SK-N-SH treated with all-trans-retinoic acid at 6 μM for 48 hours (cell line): ENCODE data around the gene C1QTNF12.
A peak's percentile ranks its signal among the peaks of the same experiment; 100 is the strongest.

Source experiments
- ATAC-seq: fragments of 200-7000 bp; cut with Tn5 transposase; 3 replicates; pipeline ENCODE4 v1.9.1; 2020; ENCODE audit warnings: mild to moderate bottlenecking, moderate library complexity
- ARNTL ChIP-seq: fragments of 450-650 bp; formaldehyde crosslinking; IDR thresholded peaks from 2 replicates; pipeline ENCODE4 v1.5.0; 2020; ENCODE audit warnings: low read depth, mild to moderate bottlenecking, moderate library complexity, borderline replicate concordance
- BACH2 ChIP-seq: fragments of 250-450 bp; sonication (Bioruptor Pico); IDR thresholded peaks from 2 replicates; pipeline ENCODE4 v1.9.0; 2021; ENCODE audit warnings: mild to moderate bottlenecking, borderline replicate concordance
- CSDC2 ChIP-seq: fragments of 250-450 bp; sonication (Bioruptor Pico); IDR thresholded peaks from 2 replicates; pipeline ENCODE4 v1.5.0; 2020; ENCODE audit warnings: mild to moderate bottlenecking, moderate library complexity
- ESRRG ChIP-seq: fragments of 250-450 bp; sonication (Bioruptor Pico); IDR thresholded peaks from 2 replicates; pipeline ENCODE4 v1.6.1; 2021; ENCODE audit warnings: mild to moderate bottlenecking
- ISL1 ChIP-seq: fragments of 250-450 bp; sonication (Bioruptor Pico); IDR thresholded peaks from 2 replicates; pipeline ENCODE4 v2.1.2; 2022; ENCODE audit warnings: mild to moderate bottlenecking, moderate library complexity
- OSR1 ChIP-seq: fragments of 250-450 bp; sonication (Bioruptor Pico); IDR thresholded peaks from 2 replicates; pipeline ENCODE4 v1.8.0; 2022; ENCODE audit warnings: moderate library complexity, mild to moderate bottlenecking, inconsistent platforms
- PPARA ChIP-seq: fragments of 250-450 bp; sonication (Bioruptor Pico); IDR thresholded peaks from 2 replicates; pipeline ENCODE4 v1.5.0; 2020; ENCODE audit warnings: mild to moderate bottlenecking, borderline replicate concordance
- SNAI2 ChIP-seq: fragments of 250-450 bp; sonication (Bioruptor Pico); IDR thresholded peaks from 2 replicates; pipeline ENCODE4 v1.5.0; 2020; ENCODE audit warnings: mild to moderate bottlenecking, moderate library complexity
- TCF4 ChIP-seq: fragments of 250-450 bp; sonication (Bioruptor Pico); IDR thresholded peaks from 2 replicates; pipeline ENCODE4 v1.8.0; 2021; ENCODE audit warnings: mild to moderate bottlenecking, moderate library complexity, borderline replicate concordance
- TOX ChIP-seq: fragments of 250-450 bp; sonication (Bioruptor Pico); IDR thresholded peaks from 2 replicates; pipeline ENCODE4 v1.8.0; 2021; ENCODE audit warnings: mild to moderate bottlenecking, moderate library complexity, borderline replicate concordance
- ZC3H10 ChIP-seq: fragments of 250-450 bp; sonication (Bioruptor Pico); IDR thresholded peaks from 2 replicates; pipeline ENCODE4 v1.5.1; 2021; ENCODE audit warnings: mild to moderate bottlenecking, moderate library complexity
- ZFP3 ChIP-seq: fragments of 250-450 bp; sonication (Bioruptor Pico); IDR thresholded peaks from 2 replicates; pipeline ENCODE4 v1.5.0; 2020; ENCODE audit warnings: mild to moderate bottlenecking, moderate library complexity
- ZFP30 ChIP-seq: fragments of 450-650 bp; formaldehyde crosslinking; IDR thresholded peaks from 2 replicates; pipeline ENCODE4 v1.5.0; 2022; ENCODE audit warnings: mild to moderate bottlenecking, moderate library complexity
- ZNF565 ChIP-seq: fragments of 450-650 bp; formaldehyde crosslinking; conservative IDR thresholded peaks from 2 replicates; pipeline ENCODE4 v1.5.0; 2020; ENCODE audit warnings: low read depth, mild to moderate bottlenecking, moderate library complexity
- ZNF70 ChIP-seq: fragments of 450-650 bp; formaldehyde crosslinking; IDR thresholded peaks from 2 replicates; pipeline ENCODE4 v1.5.0; 2020; ENCODE audit warnings: mild to moderate bottlenecking, moderate library complexity
- ZNF8 ChIP-seq: fragments of 450-650 bp; formaldehyde crosslinking; IDR thresholded peaks from 2 replicates; pipeline ENCODE4 v1.5.0; 2020; ENCODE audit warnings: mild to moderate bottlenecking, moderate library complexity
- TF ChIP-seq, protein P1 (sequence below): fragments of 250-450 bp; sonication (Bioruptor Pico); IDR thresholded peaks from 2 replicates; pipeline ENCODE4 v1.5.1; 2020; ENCODE audit warnings: low read depth, mild to moderate bottlenecking, moderate library complexity
- TF ChIP-seq, protein P2 (sequence below): fragments of 250-450 bp; sonication (Bioruptor Pico); IDR thresholded peaks from 2 replicates; pipeline ENCODE4 v1.5.1; 2021; ENCODE audit warnings: mild to moderate bottlenecking, moderate library complexity
- TF ChIP-seq, protein P3 (sequence below): fragments of 250-450 bp; sonication (Bioruptor Pico); IDR thresholded peaks from 2 replicates; pipeline ENCODE4 v1.8.0; 2020; ENCODE audit warnings: mild to moderate bottlenecking, moderate library complexity, borderline replicate concordance
- TF ChIP-seq, protein P4 (sequence below): fragments of 250-450 bp; sonication (Bioruptor Pico); IDR thresholded peaks from 2 replicates; pipeline ENCODE4 v1.8.0; 2021; ENCODE audit warnings: low read depth, mild to moderate bottlenecking, moderate library complexity, borderline replicate concordance

The C1QTNF12 gene

DNA sequence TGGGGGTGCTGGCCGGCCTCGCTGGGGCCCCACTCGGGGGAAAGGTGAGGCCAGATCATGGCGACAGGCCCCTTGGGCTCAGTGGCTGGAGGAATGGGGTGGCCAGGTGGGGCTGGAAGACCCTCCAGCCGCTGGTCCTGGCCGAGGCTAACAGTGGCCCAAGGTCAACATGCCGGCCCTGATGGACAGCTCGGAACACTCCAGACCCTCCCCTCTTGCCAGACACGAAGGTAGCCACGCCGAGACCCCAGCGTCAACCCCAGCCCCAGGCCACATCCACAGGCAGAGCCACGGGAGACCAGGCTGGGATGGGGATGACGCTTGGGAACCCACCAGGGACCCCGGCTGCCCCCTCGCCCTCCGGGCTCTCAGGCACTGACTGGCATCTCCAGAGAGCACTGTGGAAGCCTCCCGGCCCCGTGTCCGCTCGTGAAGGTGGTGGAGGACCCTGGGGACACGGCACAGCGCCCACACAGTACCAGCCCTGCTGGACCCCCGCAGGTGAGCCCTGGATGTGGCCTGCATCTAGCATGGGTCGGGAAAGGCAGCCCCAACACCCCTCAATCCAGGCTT, 905 bp upstream of the C1QTNF12 start:
- peak; percentile 8; the same call in 2 of the 3 replicates for ATAC-seq
- TF ChIP-seq PPARA: no peak
- no peak for TF ChIP-seq ARNTL (CRISPR knock-in tag)
- TF ChIP-seq ZFP30: no peak
- TF ChIP-seq, protein P1, sequence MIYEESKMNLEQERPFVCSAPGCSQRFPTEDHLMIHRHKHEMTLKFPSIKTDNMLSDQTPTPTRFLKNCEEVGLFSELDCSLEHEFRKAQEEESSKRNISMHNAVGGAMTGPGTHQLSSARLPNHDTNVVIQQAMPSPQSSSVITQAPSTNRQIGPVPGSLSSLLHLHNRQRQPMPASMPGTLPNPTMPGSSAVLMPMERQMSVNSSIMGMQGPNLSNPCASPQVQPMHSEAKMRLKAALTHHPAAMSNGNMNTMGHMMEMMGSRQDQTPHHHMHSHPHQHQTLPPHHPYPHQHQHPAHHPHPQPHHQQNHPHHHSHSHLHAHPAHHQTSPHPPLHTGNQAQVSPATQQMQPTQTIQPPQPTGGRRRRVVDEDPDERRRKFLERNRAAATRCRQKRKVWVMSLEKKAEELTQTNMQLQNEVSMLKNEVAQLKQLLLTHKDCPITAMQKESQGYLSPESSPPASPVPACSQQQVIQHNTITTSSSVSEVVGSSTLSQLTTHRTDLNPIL (CRISPR knock-in tag): no peak
- no peak for TF ChIP-seq ZC3H10
- no peak for TF ChIP-seq BACH2
- TF ChIP-seq ZNF8: no peak
- TF ChIP-seq OSR1 (CRISPR knock-in tag): no peak
- no peak for TF ChIP-seq ESRRG (CRISPR knock-in tag)
- TF ChIP-seq, protein P2, sequence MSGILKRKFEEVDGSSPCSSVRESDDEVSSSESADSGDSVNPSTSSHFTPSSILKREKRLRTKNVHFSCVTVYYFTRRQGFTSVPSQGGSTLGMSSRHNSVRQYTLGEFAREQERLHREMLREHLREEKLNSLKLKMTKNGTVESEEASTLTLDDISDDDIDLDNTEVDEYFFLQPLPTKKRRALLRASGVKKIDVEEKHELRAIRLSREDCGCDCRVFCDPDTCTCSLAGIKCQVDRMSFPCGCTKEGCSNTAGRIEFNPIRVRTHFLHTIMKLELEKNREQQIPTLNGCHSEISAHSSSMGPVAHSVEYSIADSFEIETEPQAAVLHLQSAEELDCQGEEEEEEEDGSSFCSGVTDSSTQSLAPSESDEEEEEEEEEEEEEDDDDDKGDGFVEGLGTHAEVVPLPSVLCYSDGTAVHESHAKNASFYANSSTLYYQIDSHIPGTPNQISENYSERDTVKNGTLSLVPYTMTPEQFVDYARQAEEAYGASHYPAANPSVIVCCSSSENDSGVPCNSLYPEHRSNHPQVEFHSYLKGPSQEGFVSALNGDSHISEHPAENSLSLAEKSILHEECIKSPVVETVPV (CRISPR knock-in tag): no peak
- TF ChIP-seq, protein P3, sequence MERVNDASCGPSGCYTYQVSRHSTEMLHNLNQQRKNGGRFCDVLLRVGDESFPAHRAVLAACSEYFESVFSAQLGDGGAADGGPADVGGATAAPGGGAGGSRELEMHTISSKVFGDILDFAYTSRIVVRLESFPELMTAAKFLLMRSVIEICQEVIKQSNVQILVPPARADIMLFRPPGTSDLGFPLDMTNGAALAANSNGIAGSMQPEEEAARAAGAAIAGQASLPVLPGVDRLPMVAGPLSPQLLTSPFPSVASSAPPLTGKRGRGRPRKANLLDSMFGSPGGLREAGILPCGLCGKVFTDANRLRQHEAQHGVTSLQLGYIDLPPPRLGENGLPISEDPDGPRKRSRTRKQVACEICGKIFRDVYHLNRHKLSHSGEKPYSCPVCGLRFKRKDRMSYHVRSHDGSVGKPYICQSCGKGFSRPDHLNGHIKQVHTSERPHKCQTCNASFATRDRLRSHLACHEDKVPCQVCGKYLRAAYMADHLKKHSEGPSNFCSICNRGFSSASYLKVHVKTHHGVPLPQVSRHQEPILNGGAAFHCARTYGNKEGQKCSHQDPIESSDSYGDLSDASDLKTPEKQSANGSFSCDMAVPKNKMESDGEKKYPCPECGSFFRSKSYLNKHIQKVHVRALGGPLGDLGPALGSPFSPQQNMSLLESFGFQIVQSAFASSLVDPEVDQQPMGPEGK: no peak
- no peak for TF ChIP-seq CSDC2 (CRISPR knock-in tag)
- TF ChIP-seq ISL1 (CRISPR knock-in tag): no peak
- no peak for TF ChIP-seq TCF4 (CRISPR knock-in tag)
- TF ChIP-seq, protein P4, sequence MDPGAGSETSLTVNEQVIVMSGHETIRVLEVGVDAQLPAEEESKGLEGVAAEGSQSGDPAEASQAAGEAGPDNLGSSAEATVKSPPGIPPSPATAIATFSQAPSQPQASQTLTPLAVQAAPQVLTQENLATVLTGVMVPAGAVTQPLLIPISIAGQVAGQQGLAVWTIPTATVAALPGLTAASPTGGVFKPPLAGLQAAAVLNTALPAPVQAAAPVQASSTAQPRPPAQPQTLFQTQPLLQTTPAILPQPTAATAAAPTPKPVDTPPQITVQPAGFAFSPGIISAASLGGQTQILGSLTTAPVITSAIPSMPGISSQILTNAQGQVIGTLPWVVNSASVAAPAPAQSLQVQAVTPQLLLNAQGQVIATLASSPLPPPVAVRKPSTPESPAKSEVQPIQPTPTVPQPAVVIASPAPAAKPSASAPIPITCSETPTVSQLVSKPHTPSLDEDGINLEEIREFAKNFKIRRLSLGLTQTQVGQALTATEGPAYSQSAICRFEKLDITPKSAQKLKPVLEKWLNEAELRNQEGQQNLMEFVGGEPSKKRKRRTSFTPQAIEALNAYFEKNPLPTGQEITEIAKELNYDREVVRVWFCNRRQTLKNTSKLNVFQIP (CRISPR knock-in tag): no peak
- TF ChIP-seq ZNF70: no peak

DNA sequence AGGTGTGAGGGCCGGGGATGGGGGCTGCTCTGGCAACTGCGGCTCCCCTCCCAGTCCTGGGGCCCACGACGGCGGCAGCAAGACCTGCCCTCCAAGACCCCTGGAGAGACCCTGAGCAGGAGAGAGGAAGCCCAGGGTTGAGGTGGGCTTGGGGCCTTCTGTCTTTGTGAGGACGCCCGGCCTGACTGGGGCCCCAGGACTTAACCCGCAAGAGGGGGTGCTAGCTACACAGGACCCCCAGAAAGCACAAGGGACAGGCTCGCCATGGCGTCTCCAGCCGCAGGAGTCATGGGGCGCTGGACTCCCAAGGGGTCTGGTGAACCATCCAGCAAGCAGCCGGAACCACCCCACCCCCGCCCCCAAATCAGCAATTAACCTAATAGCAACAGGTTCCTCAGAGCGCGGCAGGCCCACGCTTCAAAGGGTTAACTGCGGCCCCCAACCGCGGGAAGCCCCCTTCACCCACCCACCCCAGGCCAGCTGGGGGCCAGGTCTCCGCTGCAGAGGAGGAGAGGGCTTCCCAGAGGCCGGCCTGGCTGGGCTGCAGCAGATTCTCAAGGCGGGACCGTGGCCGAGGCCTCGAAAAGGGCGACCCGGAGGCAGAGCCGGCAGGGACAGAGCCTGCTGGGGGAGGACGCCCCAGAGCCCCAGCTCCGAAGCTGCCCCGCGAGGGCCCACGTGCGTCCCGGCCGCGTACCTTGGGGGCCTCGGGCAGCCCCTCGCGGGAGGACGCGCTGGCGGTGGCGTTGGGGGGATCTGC, 525 bp downstream of the C1QTNF12 start:
- no peak for TF ChIP-seq ISL1 (CRISPR knock-in tag)
- TF ChIP-seq, protein P1 (CRISPR knock-in tag): no peak
- TF ChIP-seq OSR1 (CRISPR knock-in tag): no peak
- TF ChIP-seq, protein P2 (CRISPR knock-in tag): no peak
- no peak for TF ChIP-seq TOX (CRISPR knock-in tag)
- TF ChIP-seq ZFP3: no peak
- TF ChIP-seq CSDC2 (CRISPR knock-in tag): no peak
- TF ChIP-seq, protein P3: no peak
- no peak for TF ChIP-seq ARNTL (CRISPR knock-in tag)
- no peak for TF ChIP-seq SNAI2 (CRISPR knock-in tag)
- TF ChIP-seq ZNF565: no peak
- no peak for TF ChIP-seq ZC3H10
- no peak for TF ChIP-seq ZNF70
- no peak for TF ChIP-seq ZNF8
- TF ChIP-seq, protein P4 (CRISPR knock-in tag): no peak
- TF ChIP-seq BACH2: no peak
- TF ChIP-seq ZFP30: no peak
- TF ChIP-seq, all 23 proteins: peak for 0
- no peak for ATAC-seq
